Endothelial cell of umbilical vein (primary cell): ENCODE data around the gene CREB3L2.

Experiments used
- EZH2 ChIP-seq: IDR thresholded peaks from 2 replicates; pipeline ENCODE4 v1.6.1; 2012; ENCODE audit warnings: borderline replicate concordance, low read depth, mild to moderate bottlenecking, moderate library complexity, low read length, inconsistent platforms; ENCODE audit not compliant: severe bottlenecking
- GATA2 ChIP-seq: IDR thresholded peaks from 2 replicates; pipeline ENCODE4 v1.7.0; 2011; ENCODE audit warnings: low read depth, mild to moderate bottlenecking, moderate library complexity, mixed read lengths, low read length; ENCODE audit not compliant: insufficient read length, insufficient read depth
- POLR2AphosphoS5 ChIP-seq: IDR thresholded peaks from 2 replicates; pipeline ENCODE4 v1.6.1; 2012; ENCODE audit warnings: low read depth, mild to moderate bottlenecking, control low read depth, low read length, moderate library complexity; ENCODE audit not compliant: insufficient read depth
- TF ChIP-seq, protein P1 (sequence below), 2 donors: IDR thresholded peaks; 1 replicate in 1 of 2; 2 replicates in 1 of 2; pipeline ENCODE4 v1.5.1; 2011; ENCODE audit warnings: low read length in 2 of 2, mild to moderate bottlenecking in 2 of 2, moderate library complexity in 2 of 2, control low read depth in 1 of 2, inconsistent platforms in 1 of 2, low read depth in 1 of 2; ENCODE audit not compliant: insufficient read depth in 1 of 2; ENCODE audit errors: extremely low read depth in 1 of 2
- TF ChIP-seq, protein P2 (sequence below): IDR thresholded peaks from 2 replicates; pipeline ENCODE4 v1.6.1; 2011; ENCODE audit not compliant: insufficient read depth, insufficient read length

DNA sequence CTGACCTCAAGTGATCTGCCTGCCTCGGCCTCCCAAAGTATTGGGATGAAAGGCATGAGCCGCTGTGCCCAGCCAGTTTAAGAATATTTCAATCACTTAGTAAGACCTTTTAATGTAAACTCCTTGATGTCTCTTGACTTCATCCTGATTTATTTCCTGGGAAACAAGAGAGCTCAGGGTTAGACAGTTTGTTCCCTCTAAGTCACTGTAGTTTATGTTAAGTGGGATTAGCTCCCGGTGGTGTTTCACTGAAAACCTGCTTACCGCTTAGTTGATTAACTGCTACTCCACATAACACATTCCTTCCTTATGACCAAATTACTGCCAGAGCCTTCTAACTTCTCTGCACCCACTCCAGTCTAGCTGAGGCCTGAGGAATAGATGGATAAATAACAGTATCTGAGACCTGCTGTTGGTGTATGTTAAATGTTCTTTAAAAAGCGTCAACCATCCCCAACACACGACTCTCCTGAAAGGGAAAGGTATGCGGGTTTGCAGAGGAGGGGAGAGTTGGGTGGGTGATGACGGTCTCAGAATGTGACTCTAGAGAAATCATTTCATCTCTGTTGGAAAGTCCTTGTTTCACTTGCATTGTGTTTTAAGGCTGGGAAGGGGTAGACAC is 48.7 kb downstream of the CREB3L2 start:
- TF ChIP-seq, protein P1, sequence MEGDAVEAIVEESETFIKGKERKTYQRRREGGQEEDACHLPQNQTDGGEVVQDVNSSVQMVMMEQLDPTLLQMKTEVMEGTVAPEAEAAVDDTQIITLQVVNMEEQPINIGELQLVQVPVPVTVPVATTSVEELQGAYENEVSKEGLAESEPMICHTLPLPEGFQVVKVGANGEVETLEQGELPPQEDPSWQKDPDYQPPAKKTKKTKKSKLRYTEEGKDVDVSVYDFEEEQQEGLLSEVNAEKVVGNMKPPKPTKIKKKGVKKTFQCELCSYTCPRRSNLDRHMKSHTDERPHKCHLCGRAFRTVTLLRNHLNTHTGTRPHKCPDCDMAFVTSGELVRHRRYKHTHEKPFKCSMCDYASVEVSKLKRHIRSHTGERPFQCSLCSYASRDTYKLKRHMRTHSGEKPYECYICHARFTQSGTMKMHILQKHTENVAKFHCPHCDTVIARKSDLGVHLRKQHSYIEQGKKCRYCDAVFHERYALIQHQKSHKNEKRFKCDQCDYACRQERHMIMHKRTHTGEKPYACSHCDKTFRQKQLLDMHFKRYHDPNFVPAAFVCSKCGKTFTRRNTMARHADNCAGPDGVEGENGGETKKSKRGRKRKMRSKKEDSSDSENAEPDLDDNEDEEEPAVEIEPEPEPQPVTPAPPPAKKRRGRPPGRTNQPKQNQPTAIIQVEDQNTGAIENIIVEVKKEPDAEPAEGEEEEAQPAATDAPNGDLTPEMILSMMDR (IDR thresholded peaks at IDR 0.05; ENCODE audit: extremely low read depth in 1 of 2, insufficient read depth in 1 of 2, low read depth in 1 of 2, low read length in 2 of 2): no peak
- TF ChIP-seq, protein P2, sequence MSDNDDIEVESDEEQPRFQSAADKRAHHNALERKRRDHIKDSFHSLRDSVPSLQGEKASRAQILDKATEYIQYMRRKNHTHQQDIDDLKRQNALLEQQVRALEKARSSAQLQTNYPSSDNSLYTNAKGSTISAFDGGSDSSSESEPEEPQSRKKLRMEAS: no peak
- no peak for TF ChIP-seq POLR2AphosphoS5
- no peak for TF ChIP-seq EZH2
- no peak for TF ChIP-seq GATA2
